NT2/D1 (cell line): ENCODE results near the gene STARD4.

Source experiments
- DNase-seq: peaks from one replicate; pipeline ENCODE4 v3.0.0-alpha.2; 2011; ENCODE audit warnings: low read depth, low spot score
- H3K27me3 ChIP-seq: 2 replicates; pipeline ENCODE4 v1.6.0; 2011; ENCODE audit warnings: mild to moderate bottlenecking; ENCODE audit not compliant: insufficient read length, insufficient read depth
- H3K36me3 ChIP-seq: 2 replicates; pipeline ENCODE4 v1.6.1; 2011; ENCODE audit warnings: mild to moderate bottlenecking, low read length, mixed read lengths; ENCODE audit not compliant: insufficient read depth, insufficient read length
- H3K4me1 ChIP-seq: 2 replicates; pipeline ENCODE4 v1.5.1; 2011; ENCODE audit not compliant: insufficient read depth, insufficient read length
- H3K4me3 ChIP-seq: 2 replicates; pipeline ENCODE4 v1.5.1; 2011; ENCODE audit warnings: low read depth; ENCODE audit not compliant: insufficient read length
- H3K9ac ChIP-seq: 2 replicates; pipeline ENCODE4 v1.6.0; 2011; ENCODE audit warnings: low read depth; ENCODE audit not compliant: insufficient read length
- H3K9me3 ChIP-seq: 2 replicates; pipeline ENCODE4 v1.5.1; 2011; ENCODE audit warnings: mild to moderate bottlenecking, low read length; ENCODE audit not compliant: insufficient read depth
- SUZ12 ChIP-seq: IDR thresholded peaks from 2 replicates; pipeline ENCODE4 v1.6.1; 2011; ENCODE audit not compliant: insufficient read length, insufficient read depth; ENCODE audit errors: extremely low read depth
- YY1 ChIP-seq: IDR thresholded peaks from 2 replicates; pipeline ENCODE4 v1.6.1; 2011; ENCODE audit not compliant: insufficient read length, insufficient read depth
- ZNF274 ChIP-seq: IDR thresholded peaks from 2 replicates; pipeline ENCODE4 v1.6.1; 2011; ENCODE audit warnings: mild to moderate bottlenecking, low read depth, low read length

The STARD4 gene

DNA sequence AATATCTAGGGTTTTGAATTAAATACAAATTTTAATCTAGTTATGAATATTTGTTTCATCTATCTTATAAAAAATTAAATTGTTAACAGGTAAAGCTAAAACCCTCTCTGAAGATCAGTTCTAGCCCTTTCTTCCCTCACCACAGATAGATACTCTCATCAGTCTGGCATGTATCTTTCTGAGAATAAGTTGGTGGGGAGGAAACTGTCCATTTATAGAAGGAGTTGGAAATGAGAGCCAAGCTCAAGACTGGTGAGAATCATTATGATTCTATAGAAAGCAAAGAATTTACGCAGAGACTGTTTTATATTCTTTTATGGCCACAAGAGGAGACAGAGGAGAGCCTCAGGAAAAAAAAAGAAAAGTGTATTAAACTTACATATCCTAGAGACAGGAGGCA lies 59.0 kb downstream of the STARD4 start:
- Histone ChIP-seq H3K9me3 (no peaks in the 10 kb centered on the region), H3K4me3 (no peak overlapping the region), H3K9ac (no peak overlapping the region), H3K36me3 (no peaks in the 10 kb centered on the region), H3K27me3 (no peaks in the 10 kb centered on the region), H3K4me1 (no peaks in the 10 kb centered on the region)
- TF ChIP-seq ZNF274 (no peak), YY1 (no peak), SUZ12 (no peak)
- DNase-seq = no peak

DNA sequence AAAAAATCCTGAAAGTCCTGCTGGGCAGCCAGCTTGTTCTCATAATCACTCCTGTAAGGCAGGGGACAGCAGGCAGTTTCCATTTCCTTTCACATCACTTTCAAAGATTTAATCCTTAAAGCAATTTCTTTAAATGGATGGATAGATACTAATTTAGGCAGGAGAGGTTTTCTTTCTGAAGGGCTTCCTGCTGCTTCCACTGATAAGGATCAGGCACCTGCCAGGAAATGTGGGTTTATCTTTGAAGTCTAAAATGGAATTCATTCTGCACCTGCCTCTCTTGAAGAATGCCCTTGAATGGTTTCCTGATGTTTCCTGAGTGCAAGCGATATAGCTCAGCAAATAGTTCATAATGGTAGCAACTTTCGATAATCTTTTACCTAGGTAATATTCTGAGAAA lies 64.5 kb downstream of the STARD4 start:
- no peaks in the 10 kb centered on the region for H3K36me3 ChIP-seq
- H3K4me1 ChIP-seq = no peaks in the 10 kb centered on the region
- DNase-seq = no peak
- H3K4me3 ChIP-seq = no peak overlapping the region
- H3K27me3 ChIP-seq = no peaks in the 10 kb centered on the region
- no peak overlapping the region for H3K9ac ChIP-seq
- TF ChIP-seq YY1 (no peak), ZNF274 (no peak), SUZ12 (no peak)
- no peaks in the 10 kb centered on the region for H3K9me3 ChIP-seq

DNA sequence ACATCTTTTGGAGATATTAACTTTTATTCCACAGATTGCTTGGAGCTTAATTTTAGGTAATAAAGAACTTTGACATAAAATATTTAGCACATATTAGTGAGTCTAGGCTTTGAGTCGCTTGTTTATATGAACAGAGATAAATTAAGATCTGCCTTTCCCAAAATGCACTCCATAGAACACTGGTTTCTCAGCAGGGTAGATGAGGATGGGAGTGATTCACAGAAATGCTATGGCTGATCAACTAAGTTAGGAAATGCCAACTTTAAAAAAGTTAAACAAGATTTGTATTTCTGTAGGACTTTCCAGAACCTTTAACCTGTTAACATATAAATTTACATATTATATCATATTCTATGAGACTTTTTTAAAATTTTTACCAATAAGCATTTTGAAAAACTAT lies 65.2 kb downstream of the STARD4 start:
- H3K36me3 ChIP-seq = no peaks in the 10 kb centered on the region
- no peak overlapping the region for H3K9ac ChIP-seq

More for the DNA sequence above, 65.2 kb downstream of the STARD4 start:
- Histone ChIP-seq H3K4me3 (no peak overlapping the region), H3K9me3 (no peaks in the 10 kb centered on the region), H3K27me3 (no peaks in the 10 kb centered on the region), H3K4me1 (no peaks in the 10 kb centered on the region)
- no peak for DNase-seq
- TF ChIP-seq YY1 = no peak
- no peak for TF ChIP-seq SUZ12
- TF ChIP-seq ZNF274 = no peak
